Activated T-cell treated with anti-CD3 and anti-CD28 coated beads, Interleukin-2, amount 50 U/mL, for 24 hours (primary cell): ENCODE measurements around the gene SHKBP1.

Experiments
- DNase-seq: peaks from one replicate; pipeline ENCODE4 v3.0.0-alpha.2; 2020
- H3K27ac Mint-ChIP-seq: 2 replicates; pipeline ENCODE4 v1.8.0; 2020; ENCODE audit warnings: mild to moderate bottlenecking, mixed read lengths
- H3K27me3 Mint-ChIP-seq: 2 replicates; pipeline ENCODE4 v1.8.0; 2020; ENCODE audit warnings: mixed read lengths
- H3K36me3 Mint-ChIP-seq: 2 replicates; pipeline ENCODE4 v1.8.0; 2020; ENCODE audit warnings: low read depth, mixed read lengths
- H3K4me1 Mint-ChIP-seq: 2 replicates; pipeline ENCODE4 v1.8.0; 2020; ENCODE audit warnings: low read depth, mixed read lengths
- H3K4me3 Mint-ChIP-seq: 2 replicates; pipeline ENCODE4 v1.8.0; 2020; ENCODE audit warnings: mild to moderate bottlenecking, moderate library complexity, mixed read lengths
- H3K9me3 Mint-ChIP-seq: 2 replicates; pipeline ENCODE4 v1.8.0; 2020; ENCODE audit warnings: mixed read lengths

The SHKBP1 gene

GRCh38 chr19:40609561-40610395 lies 33.1 kb downstream of the SHKBP1 start:
- peak overlapping the region; percentile 97 for H3K27ac Mint-ChIP-seq
- H3K4me1 Mint-ChIP-seq, result peaks cover 69% of the 10 kb centered on the region
- H3K36me3 Mint-ChIP-seq, result peaks cover 9% of the 10 kb centered on the region
- H3K9me3 Mint-ChIP-seq, result no peaks in the 10 kb centered on the region
- peak overlapping the region; percentile 94 for H3K4me3 Mint-ChIP-seq
- no peaks in the 10 kb centered on the region for H3K27me3 Mint-ChIP-seq
- DNase-seq, result peak; percentile 96

GRCh38 chr19:40610396-40611064 lies 33.9 kb downstream of the SHKBP1 start:
- no peaks in the 10 kb centered on the region for H3K27me3 Mint-ChIP-seq
- no peaks in the 10 kb centered on the region for H3K9me3 Mint-ChIP-seq
- peaks cover 70% of the 10 kb centered on the region for H3K4me1 Mint-ChIP-seq
- peak overlapping the region; percentile 97 for H3K27ac Mint-ChIP-seq
- peaks cover 15% of the 10 kb centered on the region for H3K36me3 Mint-ChIP-seq
- H3K4me3 Mint-ChIP-seq, result peak overlapping the region; percentile 94
- no peak for DNase-seq

GRCh38 chr19:40611096-40611495 lies 34.4 kb downstream of the SHKBP1 start:
- Mint-ChIP-seq H3K27me3 (no peaks in the 10 kb centered on the region), H3K27ac (peak overlapping the region; percentile 97), H3K4me1 (peaks cover 70% of the 10 kb centered on the region), H3K9me3 (no peaks in the 10 kb centered on the region), H3K36me3 (peaks cover 21% of the 10 kb centered on the region), H3K4me3 (peak overlapping the region; percentile 94)
- no peak for DNase-seq

GRCh38 chr19:40611900-40612698 lies 35.4 kb downstream of the SHKBP1 start:
- Mint-ChIP-seq H3K27me3 (no peaks in the 10 kb centered on the region), H3K27ac (peak overlapping the region; percentile 100), H3K9me3 (no peaks in the 10 kb centered on the region), H3K4me1 (peaks cover 69% of the 10 kb centered on the region), H3K36me3 (peaks cover 30% of the 10 kb centered on the region), H3K4me3 (peak overlapping the region; percentile 94)
- DNase-seq, result no peak

- Mint-ChIP-seq H3K4me1 (peaks cover 68% of the 10 kb centered on the region), H3K9me3 (no peaks in the 10 kb centered on the region), H3K4me3 (peak overlapping the region; percentile 94), H3K27ac (peak overlapping the region; percentile 100), H3K27me3 (no peaks in the 10 kb centered on the region), H3K36me3 (peaks cover 36% of the 10 kb centered on the region)
- DNase-seq, result peak; percentile 89
These were observed 36.4 kb downstream of the SHKBP1 start for GRCh38 chr19:40612831-40613689.

- DNase-seq, result peak; percentile 90
- Mint-ChIP-seq H3K4me1 (peaks cover 65% of the 10 kb centered on the region), H3K36me3 (peaks cover 45% of the 10 kb centered on the region)
These were observed 37.3 kb downstream of the SHKBP1 start for GRCh38 chr19:40613690-40614621.

GRCh38 chr19:40614622-40615411 lies 38.1 kb downstream of the SHKBP1 start:
- Mint-ChIP-seq H3K27ac (peak overlapping the region; percentile 100), H3K4me1 (peaks cover 67% of the 10 kb centered on the region), H3K4me3 (peak overlapping the region; percentile 94), H3K9me3 (no peaks in the 10 kb centered on the region), H3K27me3 (no peaks in the 10 kb centered on the region), H3K36me3 (peaks cover 53% of the 10 kb centered on the region)
- DNase-seq, result peak; percentile 97

More at GRCh38 chr19:40613690-40614621, 37.3 kb downstream of the SHKBP1 start:
- Mint-ChIP-seq H3K9me3 (no peaks in the 10 kb centered on the region), H3K27me3 (no peaks in the 10 kb centered on the region), H3K27ac (peak overlapping the region; percentile 100), H3K4me3 (peak overlapping the region; percentile 94)

GRCh38 chr19:40616178-40616577 lies 39.5 kb downstream of the SHKBP1 start:
- Mint-ChIP-seq H3K4me1 (peaks cover 58% of the 10 kb centered on the region), H3K27me3 (no peaks in the 10 kb centered on the region), H3K4me3 (peak overlapping the region; percentile 94), H3K9me3 (no peaks in the 10 kb centered on the region), H3K36me3 (peaks cover 63% of the 10 kb centered on the region), H3K27ac (peak overlapping the region; percentile 100)
- DNase-seq, result no peak

- Mint-ChIP-seq H3K9me3 (no peaks in the 10 kb centered on the region), H3K36me3 (peaks cover 71% of the 10 kb centered on the region), H3K27ac (peak overlapping the region; percentile 81), H3K27me3 (no peaks in the 10 kb centered on the region), H3K4me3 (no peak overlapping the region), H3K4me1 (peaks cover 57% of the 10 kb centered on the region)
- no peak for DNase-seq
These were observed 40.3 kb downstream of the SHKBP1 start for GRCh38 chr19:40616941-40617340.

GRCh38 chr19:40617961-40618360 lies 41.3 kb downstream of the SHKBP1 start:
- no peaks in the 10 kb centered on the region for H3K27me3 Mint-ChIP-seq
- peak overlapping the region; percentile 66 for H3K27ac Mint-ChIP-seq
- DNase-seq, result no peak
- peaks cover 80% of the 10 kb centered on the region for H3K36me3 Mint-ChIP-seq
- peaks cover 46% of the 10 kb centered on the region for H3K4me1 Mint-ChIP-seq
- no peaks in the 10 kb centered on the region for H3K9me3 Mint-ChIP-seq
- no peak overlapping the region for H3K4me3 Mint-ChIP-seq

- peaks cover 85% of the 10 kb centered on the region for H3K36me3 Mint-ChIP-seq
- no peak overlapping the region for H3K4me3 Mint-ChIP-seq
- no peaks in the 10 kb centered on the region for H3K27me3 Mint-ChIP-seq
- DNase-seq, result no peak
- H3K27ac Mint-ChIP-seq, result peak overlapping the region; percentile 83
- peaks cover 40% of the 10 kb centered on the region for H3K4me1 Mint-ChIP-seq
- no peaks in the 10 kb centered on the region for H3K9me3 Mint-ChIP-seq
These were observed 42.9 kb downstream of the SHKBP1 start for GRCh38 chr19:40619333-40620160.

- no peak for DNase-seq
- Mint-ChIP-seq H3K9me3 (no peaks in the 10 kb centered on the region), H3K4me1 (peaks cover 39% of the 10 kb centered on the region), H3K4me3 (no peak overlapping the region), H3K27ac (peak overlapping the region; percentile 83), H3K36me3 (peaks cover 85% of the 10 kb centered on the region), H3K27me3 (no peaks in the 10 kb centered on the region)
These were observed 43.5 kb downstream of the SHKBP1 start for GRCh38 chr19:40620161-40620485.
